OCI-LY7 (cell line): ENCODE measurements around the gene MYO18B. TPM values are rescaled to one million over a fixed set of nuclear protein-coding genes. Genes with fewer than 3 reads are reported as not detected.

ENCODE experiments used
- BruUV-seq: library from RNA; stranded (reverse); fragments of 400-500 nt; replicated peaks from 2 replicates; lab custom pipeline; 2021; lab: Mats Ljungman, UMichigan
- CTCF ChIA-PET: fragments of 300-600 bp; sonication (Branson Sonifier 250); formaldehyde crosslinking; loops from one replicate; lab custom pipeline; 2022; ENCODE audit warnings: antibody characterized with exemption; ENCODE audit not compliant: unreplicated experiment; lab: Charles Lee
- POLR2A ChIA-PET: fragments of 300-600 bp; sonication (Branson Sonifier 250); formaldehyde crosslinking; loops from one replicate; lab custom pipeline; 2022; ENCODE audit warnings: antibody characterized with exemption; lab: Charles Lee
- DNase-seq: peaks from one replicate; pipeline ENCODE4 v3.0.0-alpha.2; 2015; ENCODE audit warnings: low spot score
- H2AFZ ChIP-seq: fragments of 200-600 bp; sonication (generic), shearing (Covaris generic); 2 replicates; pipeline ENCODE4 v1.6.1; 2014; ENCODE audit warnings: mild to moderate bottlenecking, antibody characterized with exemption, low read length, moderate library complexity
- H3K27ac ChIP-seq: fragments of 200-600 bp; sonication (generic); 2 replicates; pipeline ENCODE4 v1.5.1; 2014; ENCODE audit warnings: mixed run types, low read depth, mild to moderate bottlenecking, moderate library complexity, low read length, inconsistent platforms; ENCODE audit not compliant: poor library complexity, severe bottlenecking
- H3K36me3 ChIP-seq: fragments of 200-600 bp; sonication (generic); 2 replicates; pipeline ENCODE4 v1.6.1; 2014; ENCODE audit warnings: mild to moderate bottlenecking, antibody characterized with exemption, low read length, moderate library complexity, mixed read lengths; ENCODE audit not compliant: insufficient read depth
- H3K4me1 ChIP-seq: fragments of 200-600 bp; sonication (generic); 2 replicates; pipeline ENCODE4 v1.5.1; 2014; ENCODE audit warnings: mild to moderate bottlenecking, low read length; ENCODE audit not compliant: insufficient read depth, poor library complexity, severe bottlenecking
- H3K4me2 ChIP-seq: fragments of 200-600 bp; sonication (generic); 2 replicates; pipeline ENCODE4 v1.6.1; 2014; ENCODE audit warnings: mild to moderate bottlenecking, low read length
- H3K4me3 ChIP-seq: fragments of 200-600 bp; sonication (generic); 2 replicates; pipeline ENCODE4 v1.5.1; 2014; ENCODE audit warnings: mild to moderate bottlenecking, low read depth, low read length; ENCODE audit not compliant: poor library complexity, severe bottlenecking
- H3K79me2 ChIP-seq: fragments of 200-600 bp; sonication (generic); 2 replicates; pipeline ENCODE4 v1.6.1; 2016; ENCODE audit warnings: low read depth, mild to moderate bottlenecking, low read length, moderate library complexity, mixed read lengths; ENCODE audit not compliant: insufficient read depth
- H3K9me2 ChIP-seq: fragments of 200-600 bp; sonication (generic); 2 replicates; pipeline ENCODE4 v1.6.1; 2016; ENCODE audit warnings: mild to moderate bottlenecking, low read length, mixed read lengths; ENCODE audit not compliant: insufficient read depth
- H3K9me3 ChIP-seq: fragments of 200-600 bp; sonication (generic); 2 replicates; pipeline ENCODE4 v1.6.1; 2014; ENCODE audit warnings: mild to moderate bottlenecking, mixed run types, low read length, mixed read lengths
- H4K20me1 ChIP-seq: fragments of 200-600 bp; sonication (generic); 2 replicates; pipeline ENCODE4 v1.6.1; 2014; ENCODE audit warnings: mild to moderate bottlenecking, antibody characterized with exemption, low read length, moderate library complexity, mixed read lengths; ENCODE audit not compliant: insufficient read depth
- CTCF ChIP-seq: fragments of 200-600 bp; sonication (generic); conservative IDR thresholded peaks from 2 replicates; pipeline ENCODE4 v1.5.1; 2014; ENCODE audit warnings: mild to moderate bottlenecking, antibody characterized with exemption, low read length, moderate library complexity, mixed read lengths
- EZH2phosphoT487 ChIP-seq: fragments of 200-600 bp; sonication (generic); IDR thresholded peaks from 2 replicates; pipeline ENCODE4 v1.6.1; 2018; ENCODE audit warnings: low read depth, borderline replicate concordance, mild to moderate bottlenecking, mixed run types, antibody characterized with exemption, low read length, moderate library complexity, mixed read lengths
- intact Hi-C: fragments of 100-400 bp; cut with micrococcal nuclease; formaldehyde crosslinking; loops from one replicate; pipeline ENCODE4 v1.10.0; 2022; ENCODE audit not compliant: unreplicated experiment
- total RNA-seq, 2 experiments: library from RNA; depleted of rRNA in 1 of 2; stranded (reverse); fragments of >200 nt in 1 of 2; shearing (Covaris generic) in 1 of 2; gene quantifications; 2 replicates each; pipeline ENCODE4 v1.2.3, GENCODE V29; 2014 to 2022

Gene MYO18B
- total RNA-seq, 2 experiments from 2014 or later = not detected

GRCh38 chr22:25829808-25830777 lies 88.1 kb downstream of the MYO18B start:
- H3K4me2 ChIP-seq = no peak overlapping the region
- no peak overlapping the region for H3K4me3 ChIP-seq
- H3K79me2 ChIP-seq = no peaks in the 10 kb centered on the region
- ChIA-PET POLR2A (no interaction called here), CTCF (no interaction called here)
- no peaks in the 10 kb centered on the region for H3K9me2 ChIP-seq
- H3K36me3 ChIP-seq = no peaks in the 10 kb centered on the region
- TF ChIP-seq CTCF = no peak
- no peak for TF ChIP-seq EZH2phosphoT487
- no peaks in the 10 kb centered on the region for H4K20me1 ChIP-seq
- BruUV-seq = no TSS peak
- no peak overlapping the region for H3K27ac ChIP-seq
- intact Hi-C loops = no loop called here
- no peaks in the 10 kb centered on the region for H3K9me3 ChIP-seq
- no peaks in the 10 kb centered on the region for H3K4me1 ChIP-seq
- no peak for DNase-seq
- no peak overlapping the region for H2AFZ ChIP-seq

GRCh38 chr22:25833091-25833490 lies 91.1 kb downstream of the MYO18B start:
- ChIA-PET POLR2A (no interaction called here), CTCF (no interaction called here)
- BruUV-seq = no TSS peak
- Histone ChIP-seq H3K36me3 (no peaks in the 10 kb centered on the region), H3K9me3 (no peaks in the 10 kb centered on the region), H2AFZ (no peak overlapping the region), H3K9me2 (no peaks in the 10 kb centered on the region), H3K4me3 (no peak overlapping the region), H3K79me2 (no peaks in the 10 kb centered on the region), H3K27ac (no peak overlapping the region), H3K4me2 (no peak overlapping the region), H4K20me1 (no peaks in the 10 kb centered on the region), H3K4me1 (no peaks in the 10 kb centered on the region)
- DNase-seq = no peak
- intact Hi-C loops = no loop called here
- TF ChIP-seq EZH2phosphoT487 (no peak), CTCF (no peak)

- intact Hi-C loops = no loop called here
- TF ChIP-seq EZH2phosphoT487 = no peak
- no peak for TF ChIP-seq CTCF
- no peak overlapping the region for H3K4me3 ChIP-seq
- no peak for DNase-seq
- H3K9me2 ChIP-seq = no peaks in the 10 kb centered on the region
- no peaks in the 10 kb centered on the region for H3K36me3 ChIP-seq
- no peaks in the 10 kb centered on the region for H3K4me1 ChIP-seq
- no peaks in the 10 kb centered on the region for H3K9me3 ChIP-seq
- no peak overlapping the region for H3K4me2 ChIP-seq
- no peaks in the 10 kb centered on the region for H3K79me2 ChIP-seq
- ChIA-PET POLR2A (interaction anchor here (0.9 kb wide), 1 partner anchor 19 kb away, joined by 3 read pairs; no protein-coding TSS in a partner anchor), CTCF (no interaction called here)
- no peak overlapping the region for H3K27ac ChIP-seq
- no peaks in the 10 kb centered on the region for H4K20me1 ChIP-seq
- BruUV-seq = no TSS peak
- no peak overlapping the region for H2AFZ ChIP-seq
These were observed 91.7 kb downstream of the MYO18B start for GRCh38 chr22:25833676-25834075.
